GM19455 (cell line): ENCODE measurements around the gene SLC25A51.
"Not testable (repeated sequence)": the region's sequence is repeated elsewhere in the genome, so short reads cannot be mapped to it uniquely, and the experiment has no call there.

Experiments used
- ATAC-seq: cut with Tn5 transposase; IDR thresholded peaks from one replicate; pipeline ENCODE4 v1.9.1; 2021; ENCODE audit not compliant: unreplicated experiment

SLC25A51 gene

GRCh38 chr9:37905776-37906175 lies 1.8 kb upstream of the SLC25A51 start:
- ATAC-seq: no peak

GRCh38 chr9:37905131-37905505 lies 1.2 kb upstream of the SLC25A51 start:
- ATAC-seq: no peak

GRCh38 chr9:37904445-37905130 lies 661 bp upstream of the SLC25A51 start:
- no peak for ATAC-seq

- ATAC-seq: no peak
Observed at GRCh38 chr9:37902796-37903646, 906 bp downstream of the SLC25A51 start.

- ATAC-seq: no peak
Observed at GRCh38 chr9:37902131-37902530, 1.8 kb downstream of the SLC25A51 start.

- ATAC-seq: no peak
Observed at GRCh38 chr9:37899041-37899440, 4.9 kb downstream of the SLC25A51 start.

- ATAC-seq: no peak
Observed at GRCh38 chr9:37897665-37898064, 6.3 kb downstream of the SLC25A51 start.

- no peak for ATAC-seq
Observed at GRCh38 chr9:37892063-37892462, 11.9 kb downstream of the SLC25A51 start.

GRCh38 chr9:37891042-37891441 lies 12.9 kb downstream of the SLC25A51 start:
- not testable (repeated sequence) for ATAC-seq

- no peak for ATAC-seq
Observed at GRCh38 chr9:37889536-37889935, 14.4 kb downstream of the SLC25A51 start.

GRCh38 chr9:37887977-37888583 lies 15.8 kb downstream of the SLC25A51 start:
- ATAC-seq: not testable (repeated sequence)

- no peak for ATAC-seq
Observed at GRCh38 chr9:37880916-37881479, 22.9 kb downstream of the SLC25A51 start.

GRCh38 chr9:37876376-37876775 lies 27.6 kb downstream of the SLC25A51 start:
- ATAC-seq: no peak

GRCh38 chr9:37873955-37874354 lies 30.0 kb downstream of the SLC25A51 start:
- no peak for ATAC-seq

GRCh38 chr9:37870799-37871176 lies 33.1 kb downstream of the SLC25A51 start:
- ATAC-seq: no peak

- ATAC-seq: no peak
Observed at GRCh38 chr9:37870081-37870798, 33.7 kb downstream of the SLC25A51 start.

- no peak for ATAC-seq
Observed at GRCh38 chr9:37862530-37862929, 41.4 kb downstream of the SLC25A51 start.

- no peak for ATAC-seq
Observed at GRCh38 chr9:37859043-37859442, 44.9 kb downstream of the SLC25A51 start.

GRCh38 chr9:37856551-37856950 lies 47.4 kb downstream of the SLC25A51 start:
- ATAC-seq: no peak

- no peak for ATAC-seq
Observed at GRCh38 chr9:37852222-37852621, 51.7 kb downstream of the SLC25A51 start.
